IPS-18a (cell line): ENCODE measurements around the gene TSC22D1.
"Not testable (repeated sequence)": the region's sequence is repeated elsewhere in the genome, so short reads cannot be mapped to it uniquely, and the experiment has no call there.

Source experiments
- H3K27ac ChIP-seq: one replicate; pipeline ENCODE4 v1.5.1; 2013; ENCODE audit warnings: low read length
- H3K27me3 ChIP-seq: one replicate; pipeline ENCODE4 v1.6.1; 2013; ENCODE audit warnings: mild to moderate bottlenecking, low read length; ENCODE audit not compliant: control insufficient read depth, insufficient read depth
- H3K36me3 ChIP-seq: one replicate; pipeline ENCODE4 v1.6.1; 2013; ENCODE audit warnings: low read depth, low read length; ENCODE audit not compliant: control insufficient read depth
- H3K4me1 ChIP-seq: one replicate; pipeline ENCODE4 v1.6.1; 2013; ENCODE audit warnings: low read depth, low read length; ENCODE audit not compliant: control insufficient read depth
- H3K4me3 ChIP-seq: one replicate; pipeline ENCODE4 v1.5.1; 2013; ENCODE audit warnings: low read length
- H3K9ac ChIP-seq: one replicate; pipeline ENCODE4 v1.6.1; 2013; ENCODE audit warnings: mild to moderate bottlenecking, low read length, moderate library complexity
- H3K9me3 ChIP-seq: one replicate; pipeline ENCODE4 v1.6.1; 2013; ENCODE audit warnings: low read depth, low read length; ENCODE audit not compliant: control insufficient read depth

Gene TSC22D1

DNA sequence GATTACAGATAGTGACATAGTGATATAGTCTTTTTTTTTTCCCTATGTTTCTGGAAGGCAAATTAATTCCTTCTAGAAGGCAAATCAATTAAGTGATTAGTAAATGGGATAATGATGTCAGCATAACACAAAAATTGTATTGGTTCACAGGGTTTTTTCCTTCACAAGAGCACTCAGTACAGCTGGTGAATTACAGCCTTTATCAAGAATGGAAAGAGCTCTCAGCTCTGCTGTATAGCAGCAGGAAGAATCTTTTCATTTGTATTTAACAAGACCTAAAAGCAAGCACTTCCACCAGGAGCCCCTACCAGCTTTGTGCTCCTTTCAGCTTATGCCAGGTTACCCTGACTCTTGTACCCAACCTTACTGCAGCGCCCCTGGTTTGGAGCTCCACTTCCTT is 111.7 kb downstream of the TSC22D1 start:
- Histone ChIP-seq H3K27ac (no peak overlapping the region), H3K36me3 (no peaks in the 10 kb centered on the region), H3K4me3 (no peak overlapping the region), H3K4me1 (peaks cover 6% of the 10 kb centered on the region), H3K27me3 (no peaks in the 10 kb centered on the region), H3K9me3 (no peaks in the 10 kb centered on the region), H3K9ac (no peak overlapping the region)

DNA sequence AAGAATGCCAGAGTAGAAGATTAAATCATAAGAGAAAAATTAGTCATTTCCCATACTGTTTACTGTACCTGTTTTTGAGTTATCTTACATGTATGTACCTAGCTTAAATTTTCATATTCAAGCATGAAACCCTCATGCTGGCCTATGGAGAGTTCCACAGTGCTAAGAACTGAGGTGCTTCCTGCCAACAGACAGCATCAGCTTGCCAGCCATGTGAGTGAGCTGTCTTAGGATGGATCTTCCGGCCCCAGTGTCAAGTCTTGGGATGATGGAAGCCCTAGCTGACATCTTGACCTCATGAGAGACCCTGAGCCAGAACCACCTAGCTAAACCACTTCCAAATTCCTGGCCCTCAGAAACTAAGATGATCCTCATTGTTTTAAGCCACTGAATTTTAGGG is 112.4 kb downstream of the TSC22D1 start:
- Histone ChIP-seq H3K36me3 (no peaks in the 10 kb centered on the region), H3K4me1 (peaks cover 6% of the 10 kb centered on the region), H3K9ac (no peak overlapping the region), H3K9me3 (no peaks in the 10 kb centered on the region), H3K4me3 (no peak overlapping the region), H3K27ac (no peak overlapping the region), H3K27me3 (no peaks in the 10 kb centered on the region)

DNA sequence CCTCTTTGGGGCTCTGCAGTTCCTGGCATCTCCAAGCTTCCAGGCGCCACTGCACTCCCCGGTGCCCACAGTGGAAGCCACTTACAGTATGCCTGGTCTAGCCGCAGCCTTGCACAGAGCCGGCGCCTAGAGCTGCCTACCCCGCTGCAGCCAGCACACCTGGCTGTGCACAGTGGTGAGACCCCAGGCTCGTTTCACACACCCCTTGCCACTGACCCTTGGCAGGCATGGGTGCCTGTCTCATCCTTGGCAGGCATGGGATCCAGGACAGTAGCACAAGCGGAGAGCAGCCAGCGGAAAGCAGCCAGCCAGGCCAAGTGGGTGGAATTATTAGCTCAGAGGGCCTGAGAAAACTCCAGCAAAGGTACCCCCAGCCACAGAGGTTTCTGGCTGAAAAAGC is 116.5 kb downstream of the TSC22D1 start:
- no peaks in the 10 kb centered on the region for H3K4me1 ChIP-seq
- no peaks in the 10 kb centered on the region for H3K27me3 ChIP-seq
- no peak overlapping the region for H3K27ac ChIP-seq
- no peak overlapping the region for H3K4me3 ChIP-seq
- no peaks in the 10 kb centered on the region for H3K36me3 ChIP-seq
- no peaks in the 10 kb centered on the region for H3K9me3 ChIP-seq
- no peak overlapping the region for H3K9ac ChIP-seq

DNA sequence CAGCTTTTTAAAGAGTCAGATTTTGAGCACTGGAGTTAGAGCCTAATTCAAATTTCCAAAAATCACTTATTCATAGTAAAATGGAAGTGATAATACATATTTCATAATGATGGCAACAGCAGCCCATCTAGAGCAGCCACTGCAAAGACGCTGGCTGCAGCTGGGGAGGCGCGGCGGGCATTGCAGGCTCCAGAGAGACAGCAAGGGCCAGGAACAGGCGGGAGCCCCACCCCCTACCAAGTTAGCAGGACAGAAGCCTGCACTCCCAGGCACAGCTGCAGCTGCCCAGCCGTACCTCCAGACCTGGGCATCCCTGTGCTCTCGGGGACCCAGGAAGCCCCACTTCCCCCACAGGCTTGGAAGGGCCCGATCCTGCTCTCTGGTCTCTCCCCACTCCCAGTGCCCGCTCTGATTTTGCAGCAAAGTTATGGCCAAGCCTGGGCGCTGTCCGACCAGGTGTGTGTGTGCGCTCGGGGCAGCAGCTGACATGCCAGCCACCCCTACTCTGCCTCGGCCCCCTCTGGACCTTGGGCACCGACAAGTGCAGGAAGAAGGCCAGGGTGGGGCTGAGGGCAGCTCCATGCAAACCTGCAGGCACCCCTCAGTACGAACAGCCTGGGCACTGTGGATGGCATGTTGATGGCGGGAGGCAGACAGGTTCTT is 117.7 kb downstream of the TSC22D1 start:
- Histone ChIP-seq H3K9ac (no peak overlapping the region), H3K27ac (no peak overlapping the region), H3K9me3 (no peaks in the 10 kb centered on the region), H3K27me3 (no peaks in the 10 kb centered on the region), H3K4me1 (no peaks in the 10 kb centered on the region), H3K4me3 (no peak overlapping the region), H3K36me3 (no peaks in the 10 kb centered on the region)

DNA sequence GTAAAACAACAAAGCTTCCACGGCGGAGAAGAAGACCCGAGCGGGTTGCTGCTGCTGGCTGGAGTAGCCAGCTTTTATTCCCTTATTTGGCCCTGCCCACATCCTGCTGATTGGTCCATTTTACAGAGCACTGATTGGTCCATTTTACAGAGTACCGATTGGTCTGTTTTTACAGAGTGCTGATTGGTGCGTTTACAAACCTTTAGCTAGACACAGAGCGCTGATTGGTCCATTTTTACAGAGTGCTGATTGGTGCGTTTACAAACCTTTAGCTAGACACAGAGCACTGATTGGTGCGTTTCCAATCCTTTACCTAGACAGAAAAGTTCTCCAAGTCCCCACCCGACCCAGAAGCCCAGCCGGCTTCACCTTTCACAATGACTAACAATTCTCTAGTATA is 119.9 kb downstream of the TSC22D1 start:
- H3K9me3 ChIP-seq, H3K4me3 ChIP-seq, H3K36me3 ChIP-seq, H3K4me1 ChIP-seq, H3K27ac ChIP-seq, H3K27me3 ChIP-seq, H3K9ac ChIP-seq: not testable (repeated sequence)

DNA sequence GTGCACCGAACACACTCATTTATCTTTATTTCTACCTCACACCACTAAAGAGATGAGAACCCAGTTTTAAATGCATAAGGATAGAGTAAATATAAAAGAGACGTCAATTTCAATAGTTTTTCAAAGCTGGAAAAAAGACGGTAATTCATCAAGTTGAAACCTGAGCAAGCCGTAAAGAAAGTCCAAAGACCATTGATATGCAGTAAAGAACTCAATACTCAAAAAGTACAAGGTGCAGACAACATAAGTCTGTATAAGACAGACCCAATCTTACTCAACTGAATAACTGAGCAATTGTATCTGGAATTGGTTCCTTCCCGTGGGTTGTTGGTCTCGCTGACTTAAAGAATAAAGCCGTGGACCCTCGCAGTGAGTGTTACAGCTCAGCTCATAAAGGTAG is 120.4 kb downstream of the TSC22D1 start:
- Histone ChIP-seq H3K27me3 (no peaks in the 10 kb centered on the region), H3K4me1 (no peaks in the 10 kb centered on the region), H3K27ac (no peak overlapping the region), H3K4me3 (no peak overlapping the region), H3K36me3 (no peaks in the 10 kb centered on the region), H3K9ac (no peak overlapping the region), H3K9me3 (no peaks in the 10 kb centered on the region)

DNA sequence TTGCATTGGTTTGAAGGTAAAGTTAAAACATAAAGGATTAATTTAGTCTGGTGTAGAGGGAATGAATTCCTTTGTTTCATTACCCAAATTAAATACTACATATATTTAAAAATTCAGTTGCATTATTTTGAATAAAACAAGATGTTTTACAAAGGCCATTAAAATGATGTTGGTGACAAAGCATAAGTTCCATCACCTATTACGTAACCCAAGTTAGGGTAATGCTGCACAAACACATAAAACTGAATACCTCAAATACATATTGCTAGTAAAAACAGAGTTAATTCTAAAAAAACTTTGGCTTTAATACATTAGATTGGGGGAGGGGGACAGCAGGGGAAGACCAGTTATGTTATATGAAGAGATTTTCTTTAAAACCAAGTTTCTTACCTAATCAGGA is 122.2 kb downstream of the TSC22D1 start:
- no peaks in the 10 kb centered on the region for H3K36me3 ChIP-seq
- H3K4me3 ChIP-seq = no peak overlapping the region
- H3K27me3 ChIP-seq = no peaks in the 10 kb centered on the region
- H3K9ac ChIP-seq = no peak overlapping the region
- no peaks in the 10 kb centered on the region for H3K4me1 ChIP-seq
- no peaks in the 10 kb centered on the region for H3K9me3 ChIP-seq
- H3K27ac ChIP-seq = no peak overlapping the region

DNA sequence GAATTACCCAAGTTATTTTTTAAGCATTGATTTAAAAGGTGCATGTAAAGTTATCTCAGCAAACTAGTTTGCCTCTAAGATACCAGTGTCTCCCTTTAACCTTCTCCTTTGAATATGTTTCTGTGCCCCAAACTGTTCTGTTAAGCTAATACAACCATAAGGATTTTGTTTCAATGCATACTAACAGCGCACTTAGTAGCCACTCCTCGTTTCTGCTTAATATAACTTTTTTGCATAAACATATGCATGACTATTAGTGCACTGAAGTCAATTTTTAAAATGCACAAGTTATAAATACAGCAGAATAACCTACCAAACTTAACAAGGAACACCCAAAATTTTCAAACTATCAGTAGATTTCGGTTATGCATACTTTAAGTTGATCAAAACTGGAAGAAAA is 123.1 kb downstream of the TSC22D1 start:
- Histone ChIP-seq H3K27ac (no peak overlapping the region), H3K27me3 (no peaks in the 10 kb centered on the region), H3K9me3 (no peaks in the 10 kb centered on the region), H3K36me3 (no peaks in the 10 kb centered on the region), H3K4me1 (no peaks in the 10 kb centered on the region), H3K4me3 (no peak overlapping the region), H3K9ac (no peak overlapping the region)

DNA sequence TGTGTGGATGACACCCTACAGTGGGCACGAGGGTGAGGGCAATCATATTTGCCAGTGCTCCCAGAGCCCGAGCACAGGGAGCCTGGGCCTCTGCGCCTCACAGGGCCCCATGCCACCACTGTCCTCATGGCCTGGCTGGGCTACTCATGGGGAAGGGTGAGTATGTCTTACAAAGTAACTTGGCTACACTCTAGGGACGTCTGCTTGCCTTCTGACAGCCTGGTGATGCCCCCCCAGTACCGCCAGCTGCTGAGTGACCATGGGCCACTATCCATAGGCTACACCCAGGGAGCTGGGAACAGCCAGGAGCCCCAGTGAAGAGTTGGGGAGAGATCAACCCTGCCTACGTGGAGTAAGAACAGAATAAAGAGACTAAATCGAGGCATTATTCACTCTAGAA is 123.7 kb downstream of the TSC22D1 start:
- no peak overlapping the region for H3K4me3 ChIP-seq
- H3K36me3 ChIP-seq = no peaks in the 10 kb centered on the region
- H3K4me1 ChIP-seq = no peaks in the 10 kb centered on the region
- no peaks in the 10 kb centered on the region for H3K27me3 ChIP-seq
- no peaks in the 10 kb centered on the region for H3K9me3 ChIP-seq
- no peak overlapping the region for H3K9ac ChIP-seq
- no peak overlapping the region for H3K27ac ChIP-seq

DNA sequence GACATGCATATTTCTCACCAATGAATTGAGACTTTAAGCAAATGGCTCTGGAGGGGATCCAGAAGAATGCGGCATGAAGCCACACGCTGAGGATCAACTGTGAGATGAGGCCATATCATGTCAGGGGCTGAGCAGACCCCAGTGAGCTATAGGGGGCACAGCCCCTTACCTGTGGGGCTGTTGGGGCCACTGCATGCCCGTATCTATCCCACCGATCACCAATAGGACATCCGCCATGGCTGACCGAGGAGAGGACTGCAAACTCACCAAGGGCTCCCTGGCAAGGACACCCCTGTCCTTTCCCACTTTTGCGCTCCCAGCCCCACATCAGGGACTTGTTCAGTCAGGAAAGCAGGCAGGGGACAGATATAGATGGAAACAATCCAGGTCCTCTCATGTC is 124.5 kb downstream of the TSC22D1 start:
- no peaks in the 10 kb centered on the region for H3K36me3 ChIP-seq
- no peaks in the 10 kb centered on the region for H3K27me3 ChIP-seq
- no peak overlapping the region for H3K4me3 ChIP-seq
- no peaks in the 10 kb centered on the region for H3K9me3 ChIP-seq
- H3K9ac ChIP-seq = no peak overlapping the region
- no peaks in the 10 kb centered on the region for H3K4me1 ChIP-seq
- H3K27ac ChIP-seq = no peak overlapping the region

DNA sequence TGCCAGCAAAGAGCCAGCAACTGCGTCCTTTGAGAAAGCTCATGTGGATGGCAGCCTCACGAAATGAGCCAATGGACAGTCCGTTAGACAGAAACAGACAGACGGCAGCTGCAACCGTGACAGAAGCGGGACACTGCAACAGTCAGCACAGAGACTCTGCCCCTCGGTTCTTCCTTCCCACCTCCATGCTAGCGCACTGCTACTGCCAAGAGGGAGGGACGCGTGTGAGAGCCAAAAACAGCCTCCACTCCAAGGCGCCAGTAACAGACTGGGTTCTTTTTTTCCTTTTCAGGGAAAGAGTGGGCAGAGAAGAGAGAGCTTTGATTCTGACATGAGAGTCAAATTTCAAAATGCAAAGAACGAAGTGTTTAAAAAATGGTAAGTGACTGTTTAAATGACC is 125.0 kb downstream of the TSC22D1 start:
- H3K36me3 ChIP-seq = no peaks in the 10 kb centered on the region
- H3K4me3 ChIP-seq = no peak overlapping the region
- no peak overlapping the region for H3K27ac ChIP-seq
- no peak overlapping the region for H3K9ac ChIP-seq
- no peaks in the 10 kb centered on the region for H3K27me3 ChIP-seq
- no peaks in the 10 kb centered on the region for H3K9me3 ChIP-seq
- H3K4me1 ChIP-seq = no peaks in the 10 kb centered on the region

DNA sequence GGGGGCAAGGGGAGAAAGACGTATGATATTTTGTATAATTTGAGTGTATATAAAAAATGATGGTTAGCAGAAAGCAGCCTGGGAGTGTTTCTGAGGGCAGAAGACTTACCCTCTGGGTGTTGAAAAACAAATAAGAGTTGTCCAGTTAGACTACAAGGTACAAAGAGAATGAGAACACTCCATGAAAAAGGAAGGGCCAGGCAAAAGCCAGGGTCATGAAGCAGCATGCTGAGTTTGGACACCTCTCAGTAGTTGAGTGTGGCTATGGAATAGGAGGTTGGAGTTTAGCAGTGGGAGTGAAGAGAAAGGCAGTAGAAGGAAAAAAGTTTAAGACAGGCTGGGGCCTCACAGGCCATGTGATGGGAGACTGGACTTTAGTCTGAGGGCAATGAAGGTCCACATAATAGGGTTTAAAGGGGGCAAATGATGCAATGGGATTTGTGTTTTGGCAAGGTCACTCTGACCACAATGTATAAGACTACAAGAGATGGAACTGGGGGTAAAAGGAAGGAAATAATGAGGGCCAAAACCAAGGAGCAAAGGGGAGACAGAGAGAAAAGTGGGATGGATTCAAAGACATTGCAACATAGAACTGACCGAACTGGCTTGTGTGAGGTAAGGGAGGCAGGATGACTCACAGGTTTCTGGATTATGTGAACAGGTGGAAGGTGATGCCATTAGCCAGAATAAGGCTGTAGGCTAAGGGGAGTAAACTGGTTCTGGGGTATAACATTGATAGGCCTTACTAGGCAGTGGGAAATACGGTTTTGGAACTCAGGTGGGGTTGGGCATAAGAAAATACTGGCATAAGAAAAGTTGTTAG is 125.9 kb downstream of the TSC22D1 start:
- Histone ChIP-seq H3K27me3 (no peaks in the 10 kb centered on the region), H3K36me3 (no peaks in the 10 kb centered on the region), H3K4me1 (no peaks in the 10 kb centered on the region), H3K9ac (no peak overlapping the region), H3K9me3 (no peaks in the 10 kb centered on the region), H3K4me3 (no peak overlapping the region), H3K27ac (no peak overlapping the region)
